GM12892 (cell line): ENCODE measurements around the gene PCOLCE2.

Experiments
- POLR2A ChIP-seq: IDR thresholded peaks from 2 replicates; pipeline ENCODE4 v1.6.1; 2011; ENCODE audit warnings: low read depth, low read length, control low read depth
- POLR2AphosphoS5 ChIP-seq: IDR thresholded peaks from 2 replicates; pipeline ENCODE4 v1.6.1; 2011; ENCODE audit warnings: low read depth, low read length, control low read depth
- TAF1 ChIP-seq: IDR thresholded peaks from 2 replicates; pipeline ENCODE4 v1.6.1; 2011; ENCODE audit warnings: low read depth, mild to moderate bottlenecking, control low read depth, low read length, borderline replicate concordance

DNA sequence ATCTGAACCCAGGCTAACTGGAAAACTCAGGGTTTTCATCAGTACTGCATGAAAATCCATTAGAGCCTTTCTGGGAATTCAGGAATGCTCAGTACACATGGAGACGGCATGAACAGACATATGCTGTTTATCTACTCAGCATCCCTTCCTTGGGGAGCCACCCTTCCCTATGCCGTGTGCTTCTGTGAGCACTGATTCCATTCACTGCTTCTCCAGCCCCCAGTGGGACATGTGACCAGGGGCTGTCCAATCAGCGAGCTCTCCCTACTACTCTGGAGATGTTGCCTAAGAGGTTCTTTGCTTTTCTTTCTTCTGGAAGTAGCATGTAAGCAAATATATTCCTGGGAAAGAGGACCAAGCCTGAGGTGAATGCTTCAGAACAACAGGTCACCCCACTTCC is 5.6 kb upstream of the PCOLCE2 start:
- no peak for TF ChIP-seq POLR2AphosphoS5
- TF ChIP-seq POLR2A: no peak
- no peak for TF ChIP-seq TAF1
